ENCODE data around the gene SMIM38. TPM values are rescaled to one million over a fixed set of nuclear protein-coding genes. Genes with fewer than 3 reads are reported as not detected.

Gene SMIM38
- total RNA-seq, 1 donor from 2014 or later, result not detected

- Histone ChIP-seq H3K27me3 (ENCODE audit: insufficient read depth, low read length) (no peaks in the 10 kb centered on the region), H3K27ac (ENCODE audit: low read depth, low read length) (no peak overlapping the region), H4K20me1 (ENCODE audit: insufficient read depth, low read length) (no peaks in the 10 kb centered on the region), H3K4me1 (ENCODE audit: insufficient read depth, low read length) (no peaks in the 10 kb centered on the region), H3K79me2 (ENCODE audit: insufficient read depth, low read length) (no peaks in the 10 kb centered on the region), H3K4me3 (ENCODE audit: insufficient read depth, low read depth, low read length) (no peak overlapping the region), H3K4me2 (ENCODE audit: low read length) (no peak overlapping the region), H3K36me3 (ENCODE audit: insufficient read depth, low read length) (no peaks in the 10 kb centered on the region), H2AFZ (ENCODE audit: low read depth, low read length) (no peak overlapping the region), H3K9me3 (ENCODE audit: insufficient read depth, low read depth, low read length) (peaks cover 12% of the 10 kb centered on the region), H3K9ac (ENCODE audit: low read length) (no peak overlapping the region)
- Mint-ChIP-seq H3K27ac (ENCODE audit: unreplicated experiment) (no peak overlapping the region), H3K4me3 (ENCODE audit: unreplicated experiment) (no peak overlapping the region), H3K27me3 (ENCODE audit: low read depth, unreplicated experiment) (peaks cover 59% of the 10 kb centered on the region), H3K9me3 (ENCODE audit: unreplicated experiment) (peaks cover 17% of the 10 kb centered on the region), H3K4me1 (ENCODE audit: low read depth, unreplicated experiment) (no peaks in the 10 kb centered on the region), H3K36me3 (ENCODE audit: low read depth, unreplicated experiment) (no peaks in the 10 kb centered on the region)
- TF ChIP-seq EZH2 (IDR thresholded peaks at IDR 0.05; ENCODE audit: insufficient read depth, low read length) (no peak), CTCF (IDR thresholded peaks at IDR 0.05; ENCODE audit: insufficient read depth, low read depth, low read length) (no peak)
- FAIRE-seq (no peak), DNase-seq (ENCODE audit: low read depth) (peak; percentile 58)
These were observed 18.3 kb downstream of the SMIM38 start for GRCh38 chr11:69173925-69174581.

GRCh38 chr11:69174841-69175240 lies 19.1 kb downstream of the SMIM38 start:
- H2AFZ ChIP-seq (ENCODE audit: low read depth, low read length), result no peak overlapping the region
- H3K9ac ChIP-seq (ENCODE audit: low read length), result no peak overlapping the region
- no peaks in the 10 kb centered on the region for H3K4me1 ChIP-seq (ENCODE audit: insufficient read depth, low read length)
- H3K27ac Mint-ChIP-seq (ENCODE audit: unreplicated experiment), result no peak overlapping the region
- H3K36me3 Mint-ChIP-seq (ENCODE audit: low read depth, unreplicated experiment), result no peaks in the 10 kb centered on the region
- no peaks in the 10 kb centered on the region for H3K4me1 Mint-ChIP-seq (ENCODE audit: low read depth, unreplicated experiment)
- TF ChIP-seq CTCF (IDR thresholded peaks at IDR 0.05; ENCODE audit: insufficient read depth, low read depth, low read length), result no peak
- TF ChIP-seq EZH2 (IDR thresholded peaks at IDR 0.05; ENCODE audit: insufficient read depth, low read length), result no peak
- no peak overlapping the region for H3K27ac ChIP-seq (ENCODE audit: low read depth, low read length)
- H3K4me3 Mint-ChIP-seq (ENCODE audit: unreplicated experiment), result no peak overlapping the region
- H3K4me2 ChIP-seq (ENCODE audit: low read length), result no peak overlapping the region
- no peaks in the 10 kb centered on the region for H3K36me3 ChIP-seq (ENCODE audit: insufficient read depth, low read length)
- FAIRE-seq (no peak), DNase-seq (ENCODE audit: low read depth) (no peak)
- H3K79me2 ChIP-seq (ENCODE audit: insufficient read depth, low read length), result no peaks in the 10 kb centered on the region
- no peaks in the 10 kb centered on the region for H4K20me1 ChIP-seq (ENCODE audit: insufficient read depth, low read length)
- H3K27me3 ChIP-seq (ENCODE audit: insufficient read depth, low read length), result no peaks in the 10 kb centered on the region
- peaks cover 10% of the 10 kb centered on the region for H3K9me3 Mint-ChIP-seq (ENCODE audit: unreplicated experiment)
- H3K27me3 Mint-ChIP-seq (ENCODE audit: low read depth, unreplicated experiment), result peaks cover 58% of the 10 kb centered on the region
- H3K4me3 ChIP-seq (ENCODE audit: insufficient read depth, low read depth, low read length), result no peak overlapping the region
- peaks cover 8% of the 10 kb centered on the region for H3K9me3 ChIP-seq (ENCODE audit: insufficient read depth, low read depth, low read length)

GRCh38 chr11:69178819-69179482 lies 23.2 kb downstream of the SMIM38 start:
- no peaks in the 10 kb centered on the region for H3K36me3 ChIP-seq (ENCODE audit: insufficient read depth, low read length)
- TF ChIP-seq EZH2 (IDR thresholded peaks at IDR 0.05; ENCODE audit: insufficient read depth, low read length) (no peak), CTCF (IDR thresholded peaks at IDR 0.05; ENCODE audit: insufficient read depth, low read depth, low read length) (no peak)
- Mint-ChIP-seq H3K36me3 (ENCODE audit: low read depth, unreplicated experiment) (no peaks in the 10 kb centered on the region), H3K4me3 (ENCODE audit: unreplicated experiment) (no peak overlapping the region), H3K9me3 (ENCODE audit: unreplicated experiment) (peaks cover 19% of the 10 kb centered on the region), H3K27ac (ENCODE audit: unreplicated experiment) (no peak overlapping the region), H3K4me1 (ENCODE audit: low read depth, unreplicated experiment) (no peaks in the 10 kb centered on the region), H3K27me3 (ENCODE audit: low read depth, unreplicated experiment) (peaks cover 56% of the 10 kb centered on the region)
- no peak overlapping the region for H2AFZ ChIP-seq (ENCODE audit: low read depth, low read length)
- DNase-seq (ENCODE audit: low read depth) (no peak), FAIRE-seq (no peak)
- no peak overlapping the region for H3K9ac ChIP-seq (ENCODE audit: low read length)
- no peak overlapping the region for H3K4me3 ChIP-seq (ENCODE audit: insufficient read depth, low read depth, low read length)
- no peak overlapping the region for H3K4me2 ChIP-seq (ENCODE audit: low read length)
- H3K4me1 ChIP-seq (ENCODE audit: insufficient read depth, low read length), result no peaks in the 10 kb centered on the region
- peaks cover 8% of the 10 kb centered on the region for H3K9me3 ChIP-seq (ENCODE audit: insufficient read depth, low read depth, low read length)
- no peak overlapping the region for H3K27ac ChIP-seq (ENCODE audit: low read depth, low read length)
- H3K27me3 ChIP-seq (ENCODE audit: insufficient read depth, low read length), result no peaks in the 10 kb centered on the region
- H3K79me2 ChIP-seq (ENCODE audit: insufficient read depth, low read length), result no peaks in the 10 kb centered on the region
- H4K20me1 ChIP-seq (ENCODE audit: insufficient read depth, low read length), result no peaks in the 10 kb centered on the region
